ENCODE results near the gene S1PR5. TPM values are rescaled to one million over a fixed set of nuclear protein-coding genes. Genes with fewer than 3 reads are reported as not detected.

Gene S1PR5
- total and polyA plus RNA-seq, 9 of the 15 experiments (the other 6 are each of a cell fraction or from before 2014, with no cell fraction given): 0.03 to 0.54 (median 0.35) TPM; not detected in 4

DNA sequence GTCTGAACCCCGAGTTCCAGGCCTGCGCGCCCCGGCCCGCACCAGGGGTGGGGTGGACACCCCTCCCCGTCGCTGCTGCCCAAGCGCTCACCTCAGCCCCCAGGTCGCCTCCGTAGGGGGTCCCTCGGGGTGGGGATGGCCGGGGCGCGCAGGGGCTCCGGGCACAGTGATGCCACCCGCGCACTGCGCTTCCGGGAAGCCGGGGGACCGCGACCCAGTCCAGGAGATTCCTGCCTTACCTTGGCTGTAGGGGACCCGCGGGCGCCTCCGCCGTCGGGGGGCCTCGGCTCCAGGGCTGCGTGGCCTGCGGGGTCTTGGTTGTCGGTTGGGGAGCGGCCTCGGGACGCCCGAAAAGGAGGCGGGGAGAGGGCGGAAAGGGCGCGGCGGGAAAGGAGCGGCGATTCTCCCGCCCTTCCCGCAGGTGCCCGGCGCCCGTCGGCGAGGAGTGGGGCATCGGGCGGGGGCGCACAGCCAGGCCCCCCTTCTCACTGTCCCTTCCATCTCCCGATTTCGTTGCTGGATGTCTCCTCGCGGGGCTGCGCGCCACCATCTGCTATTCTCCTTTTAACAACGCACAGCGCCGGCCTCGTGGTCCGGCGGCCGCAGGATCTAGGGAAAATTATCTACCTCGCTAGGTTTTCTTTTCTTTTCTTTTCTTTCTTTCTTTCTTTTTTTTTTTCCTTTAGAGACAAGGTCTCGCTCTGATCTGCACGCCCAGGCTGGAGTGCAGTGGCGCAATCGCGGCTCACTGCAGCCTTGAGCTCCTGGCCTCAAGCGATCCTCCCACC lies 14.1 kb downstream of the S1PR5 start, which contains the start of gene KEAP1 (continued):
- TF ChIP-seq, protein P1, sequence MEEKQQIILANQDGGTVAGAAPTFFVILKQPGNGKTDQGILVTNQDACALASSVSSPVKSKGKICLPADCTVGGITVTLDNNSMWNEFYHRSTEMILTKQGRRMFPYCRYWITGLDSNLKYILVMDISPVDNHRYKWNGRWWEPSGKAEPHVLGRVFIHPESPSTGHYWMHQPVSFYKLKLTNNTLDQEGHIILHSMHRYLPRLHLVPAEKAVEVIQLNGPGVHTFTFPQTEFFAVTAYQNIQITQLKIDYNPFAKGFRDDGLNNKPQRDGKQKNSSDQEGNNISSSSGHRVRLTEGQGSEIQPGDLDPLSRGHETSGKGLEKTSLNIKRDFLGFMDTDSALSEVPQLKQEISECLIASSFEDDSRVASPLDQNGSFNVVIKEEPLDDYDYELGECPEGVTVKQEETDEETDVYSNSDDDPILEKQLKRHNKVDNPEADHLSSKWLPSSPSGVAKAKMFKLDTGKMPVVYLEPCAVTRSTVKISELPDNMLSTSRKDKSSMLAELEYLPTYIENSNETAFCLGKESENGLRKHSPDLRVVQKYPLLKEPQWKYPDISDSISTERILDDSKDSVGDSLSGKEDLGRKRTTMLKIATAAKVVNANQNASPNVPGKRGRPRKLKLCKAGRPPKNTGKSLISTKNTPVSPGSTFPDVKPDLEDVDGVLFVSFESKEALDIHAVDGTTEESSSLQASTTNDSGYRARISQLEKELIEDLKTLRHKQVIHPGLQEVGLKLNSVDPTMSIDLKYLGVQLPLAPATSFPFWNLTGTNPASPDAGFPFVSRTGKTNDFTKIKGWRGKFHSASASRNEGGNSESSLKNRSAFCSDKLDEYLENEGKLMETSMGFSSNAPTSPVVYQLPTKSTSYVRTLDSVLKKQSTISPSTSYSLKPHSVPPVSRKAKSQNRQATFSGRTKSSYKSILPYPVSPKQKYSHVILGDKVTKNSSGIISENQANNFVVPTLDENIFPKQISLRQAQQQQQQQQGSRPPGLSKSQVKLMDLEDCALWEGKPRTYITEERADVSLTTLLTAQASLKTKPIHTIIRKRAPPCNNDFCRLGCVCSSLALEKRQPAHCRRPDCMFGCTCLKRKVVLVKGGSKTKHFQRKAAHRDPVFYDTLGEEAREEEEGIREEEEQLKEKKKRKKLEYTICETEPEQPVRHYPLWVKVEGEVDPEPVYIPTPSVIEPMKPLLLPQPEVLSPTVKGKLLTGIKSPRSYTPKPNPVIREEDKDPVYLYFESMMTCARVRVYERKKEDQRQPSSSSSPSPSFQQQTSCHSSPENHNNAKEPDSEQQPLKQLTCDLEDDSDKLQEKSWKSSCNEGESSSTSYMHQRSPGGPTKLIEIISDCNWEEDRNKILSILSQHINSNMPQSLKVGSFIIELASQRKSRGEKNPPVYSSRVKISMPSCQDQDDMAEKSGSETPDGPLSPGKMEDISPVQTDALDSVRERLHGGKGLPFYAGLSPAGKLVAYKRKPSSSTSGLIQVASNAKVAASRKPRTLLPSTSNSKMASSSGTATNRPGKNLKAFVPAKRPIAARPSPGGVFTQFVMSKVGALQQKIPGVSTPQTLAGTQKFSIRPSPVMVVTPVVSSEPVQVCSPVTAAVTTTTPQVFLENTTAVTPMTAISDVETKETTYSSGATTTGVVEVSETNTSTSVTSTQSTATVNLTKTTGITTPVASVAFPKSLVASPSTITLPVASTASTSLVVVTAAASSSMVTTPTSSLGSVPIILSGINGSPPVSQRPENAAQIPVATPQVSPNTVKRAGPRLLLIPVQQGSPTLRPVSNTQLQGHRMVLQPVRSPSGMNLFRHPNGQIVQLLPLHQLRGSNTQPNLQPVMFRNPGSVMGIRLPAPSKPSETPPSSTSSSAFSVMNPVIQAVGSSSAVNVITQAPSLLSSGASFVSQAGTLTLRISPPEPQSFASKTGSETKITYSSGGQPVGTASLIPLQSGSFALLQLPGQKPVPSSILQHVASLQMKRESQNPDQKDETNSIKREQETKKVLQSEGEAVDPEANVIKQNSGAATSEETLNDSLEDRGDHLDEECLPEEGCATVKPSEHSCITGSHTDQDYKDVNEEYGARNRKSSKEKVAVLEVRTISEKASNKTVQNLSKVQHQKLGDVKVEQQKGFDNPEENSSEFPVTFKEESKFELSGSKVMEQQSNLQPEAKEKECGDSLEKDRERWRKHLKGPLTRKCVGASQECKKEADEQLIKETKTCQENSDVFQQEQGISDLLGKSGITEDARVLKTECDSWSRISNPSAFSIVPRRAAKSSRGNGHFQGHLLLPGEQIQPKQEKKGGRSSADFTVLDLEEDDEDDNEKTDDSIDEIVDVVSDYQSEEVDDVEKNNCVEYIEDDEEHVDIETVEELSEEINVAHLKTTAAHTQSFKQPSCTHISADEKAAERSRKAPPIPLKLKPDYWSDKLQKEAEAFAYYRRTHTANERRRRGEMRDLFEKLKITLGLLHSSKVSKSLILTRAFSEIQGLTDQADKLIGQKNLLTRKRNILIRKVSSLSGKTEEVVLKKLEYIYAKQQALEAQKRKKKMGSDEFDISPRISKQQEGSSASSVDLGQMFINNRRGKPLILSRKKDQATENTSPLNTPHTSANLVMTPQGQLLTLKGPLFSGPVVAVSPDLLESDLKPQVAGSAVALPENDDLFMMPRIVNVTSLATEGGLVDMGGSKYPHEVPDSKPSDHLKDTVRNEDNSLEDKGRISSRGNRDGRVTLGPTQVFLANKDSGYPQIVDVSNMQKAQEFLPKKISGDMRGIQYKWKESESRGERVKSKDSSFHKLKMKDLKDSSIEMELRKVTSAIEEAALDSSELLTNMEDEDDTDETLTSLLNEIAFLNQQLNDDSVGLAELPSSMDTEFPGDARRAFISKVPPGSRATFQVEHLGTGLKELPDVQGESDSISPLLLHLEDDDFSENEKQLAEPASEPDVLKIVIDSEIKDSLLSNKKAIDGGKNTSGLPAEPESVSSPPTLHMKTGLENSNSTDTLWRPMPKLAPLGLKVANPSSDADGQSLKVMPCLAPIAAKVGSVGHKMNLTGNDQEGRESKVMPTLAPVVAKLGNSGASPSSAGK (IDR thresholded peaks at IDR 0.05): peak; percentile 99
- TF ChIP-seq RUNX1 (IDR thresholded peaks at IDR 0.05; ENCODE audit: low read depth) (no peak), ARHGAP35 (IDR thresholded peaks at IDR 0.05; ENCODE audit: partially characterized antibody) (no peak), ZNF23 (CRISPR knock-in tag; IDR thresholded peaks at IDR 0.05) (no peak), ZNF695 (CRISPR knock-in tag; IDR thresholded peaks at IDR 0.05) (no peak), NR1H2 (CRISPR knock-in tag; IDR thresholded peaks at IDR 0.05) (no peak)
- TF ChIP-seq, protein P2, sequence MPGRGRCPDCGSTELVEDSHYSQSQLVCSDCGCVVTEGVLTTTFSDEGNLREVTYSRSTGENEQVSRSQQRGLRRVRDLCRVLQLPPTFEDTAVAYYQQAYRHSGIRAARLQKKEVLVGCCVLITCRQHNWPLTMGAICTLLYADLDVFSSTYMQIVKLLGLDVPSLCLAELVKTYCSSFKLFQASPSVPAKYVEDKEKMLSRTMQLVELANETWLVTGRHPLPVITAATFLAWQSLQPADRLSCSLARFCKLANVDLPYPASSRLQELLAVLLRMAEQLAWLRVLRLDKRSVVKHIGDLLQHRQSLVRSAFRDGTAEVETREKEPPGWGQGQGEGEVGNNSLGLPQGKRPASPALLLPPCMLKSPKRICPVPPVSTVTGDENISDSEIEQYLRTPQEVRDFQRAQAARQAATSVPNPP (IDR thresholded peaks at IDR 0.05; ENCODE audit: borderline replicate concordance, insufficient read depth, insufficient read length): no peak

Data from K562 (cell line).